Immature natural killer cell (primary cell): ENCODE measurements around the gene MINK1. TPM values are rescaled to one million over a fixed set of nuclear protein-coding genes. Genes with fewer than 3 reads are reported as not detected.

Experiments used
- DNase-seq, 3 donors: peaks; one replicate each; pipeline ENCODE4 v3.0.0; 2022; ENCODE audit warnings: mixed read lengths in 1 of 3
- H3K27ac Mint-ChIP-seq, 6 donors: one replicate each; pipeline ENCODE4 v1.8.0; 2020; ENCODE audit warnings: mixed read lengths in 6 of 6, mild to moderate bottlenecking in 5 of 6, inconsistent platforms in 4 of 6, moderate library complexity in 3 of 6
- H3K27me3 Mint-ChIP-seq, 3 donors: one replicate each; pipeline ENCODE4 v1.8.0; 2020 to 2021; ENCODE audit warnings: low read depth in 3 of 3, mild to moderate bottlenecking in 3 of 3, mixed read lengths in 3 of 3, moderate library complexity in 3 of 3, inconsistent platforms in 1 of 3
- H3K36me3 Mint-ChIP-seq, 3 donors: one replicate each; pipeline ENCODE4 v1.8.0; 2020; ENCODE audit warnings: mixed read lengths in 3 of 3, inconsistent platforms in 2 of 3, mild to moderate bottlenecking in 2 of 3
- H3K4me1 Mint-ChIP-seq, 2 donors: one replicate each; pipeline ENCODE4 v1.8.0; 2020; ENCODE audit warnings: inconsistent platforms in 2 of 2, mild to moderate bottlenecking in 2 of 2, mixed read lengths in 2 of 2, moderate library complexity in 1 of 2
- H3K4me3 Mint-ChIP-seq, 5 donors: one replicate each; pipeline ENCODE4 v1.8.0; 2020; ENCODE audit warnings: mild to moderate bottlenecking in 5 of 5, mixed read lengths in 5 of 5, inconsistent platforms in 3 of 5, moderate library complexity in 3 of 5
- H3K9me3 Mint-ChIP-seq, 6 donors: one replicate each; pipeline ENCODE4 v1.8.0; 2020; ENCODE audit warnings: mild to moderate bottlenecking in 6 of 6, mixed read lengths in 6 of 6, inconsistent platforms in 4 of 6, moderate library complexity in 3 of 6
- polyA plus RNA-seq, 3 donors: library from polyadenylated mRNA; unstranded; fragments of 300-500 nt; fragmentation: Illumina TruSeq; gene quantifications; one replicate each; pipeline ENCODE4 v1.2.3, GENCODE V29; 2021

The MINK1 gene
- polyA plus RNA-seq, 3 donors from 2014 or later, result 2.0 to 13.5 (median 3.8) TPM

GRCh38 chr17:4800462-4801196 lies 32.5 kb upstream of the MINK1 start:
- Mint-ChIP-seq H3K27me3 (peaks cover 0 to 10% (median 8%) of the 10 kb centered on the region in 3 donors), H3K4me3 (no peak overlapping the region)

GRCh38 chr17:4802228-4802627 lies 30.9 kb upstream of the MINK1 start, which contains the start of gene C17orf114:
Gene C17orf114 (minus strand): TSS chr17:4802328.
- no peak within 1 kb of the TSS for H3K27ac Mint-ChIP-seq
- peaks cover 0 to 15% (median 6%) of the 10 kb centered on the region in 3 donors for H3K36me3 Mint-ChIP-seq
- H3K9me3 Mint-ChIP-seq, result no peaks in the 10 kb centered on the region
- H3K27me3 Mint-ChIP-seq, result peaks cover 0 to 4% (median 3%) of the 10 kb centered on the region in 3 donors
- peaks cover 5 to 8% of the 10 kb centered on the region in 2 donors for H3K4me1 Mint-ChIP-seq
- H3K4me3 Mint-ChIP-seq, result no peak within 1 kb of the TSS
- DNase-seq, result no peak

More at GRCh38 chr17:4800462-4801196, 32.5 kb upstream of the MINK1 start:
- Mint-ChIP-seq H3K9me3 (no peaks in the 10 kb centered on the region), H3K27ac (no peak overlapping the region), H3K36me3 (peaks cover 3 to 18% (median 6%) of the 10 kb centered on the region in 3 donors), H3K4me1 (peaks cover 12 to 13% of the 10 kb centered on the region in 2 donors)
- no peak for DNase-seq

DNA sequence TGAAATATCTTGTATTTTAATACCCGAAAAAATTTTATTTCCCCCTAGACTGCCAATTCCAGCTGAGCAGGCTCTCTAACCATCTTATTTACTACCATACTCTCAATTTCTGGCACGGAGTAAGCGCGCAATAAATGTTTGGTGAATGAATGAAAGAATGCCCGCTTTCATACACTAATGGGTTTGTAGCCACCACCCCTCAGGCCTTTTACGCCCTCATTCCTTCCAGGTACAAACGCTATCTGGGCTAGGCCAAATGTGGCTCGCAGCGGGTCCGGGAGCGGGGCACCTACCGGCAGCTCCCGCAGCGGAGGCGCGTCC lies 26.7 kb upstream of the MINK1 start:
- peak overlapping the region in 4 of 6 donors; percentile 40 to 65 (median 55) for H3K27ac Mint-ChIP-seq
- peaks cover 4 to 5% (median 4%) of the 10 kb centered on the region in 3 donors for H3K36me3 Mint-ChIP-seq
- peak overlapping the region; percentile 73 to 86 (median 78) for H3K4me3 Mint-ChIP-seq
- no peaks in the 10 kb centered on the region for H3K9me3 Mint-ChIP-seq
- H3K4me1 Mint-ChIP-seq, result peaks cover 5 to 8% of the 10 kb centered on the region in 2 donors
- peaks cover 0 to 5% (median 2%) of the 10 kb centered on the region in 3 donors for H3K27me3 Mint-ChIP-seq
- no peak for DNase-seq

- peaks cover 5 to 8% of the 10 kb centered on the region in 2 donors for H3K4me1 Mint-ChIP-seq
- DNase-seq, result peak; percentile 82 to 86 (median 85)
- no peaks in the 10 kb centered on the region for H3K9me3 Mint-ChIP-seq
- peak within 1 kb of the TSS in 4 of 6 donors; percentile 40 to 67 (median 56) for H3K27ac Mint-ChIP-seq
- H3K4me3 Mint-ChIP-seq, result peak within 1 kb of the TSS; percentile 73 to 86 (median 80)
- H3K36me3 Mint-ChIP-seq, result peaks cover 4 to 5% (median 4%) of the 10 kb centered on the region in 3 donors
- peaks cover 0 to 5% (median 2%) of the 10 kb centered on the region in 3 donors for H3K27me3 Mint-ChIP-seq
Measured at GRCh38 chr17:4806777-4807604, 26.1 kb upstream of the MINK1 start, which contains the start of gene PLD2. Gene PLD2 (plus strand): TSS chr17:4807152. CDS start chr17:4807773, 621 bp downstream.

- Mint-ChIP-seq H3K36me3 (peaks cover 4 to 7% (median 5%) of the 10 kb centered on the region in 3 donors), H3K27ac (peak overlapping the region in 2 of 6 donors; percentile 55 to 67)
Measured at GRCh38 chr17:4807605-4808377, 25.3 kb upstream of the MINK1 start.

DNA sequence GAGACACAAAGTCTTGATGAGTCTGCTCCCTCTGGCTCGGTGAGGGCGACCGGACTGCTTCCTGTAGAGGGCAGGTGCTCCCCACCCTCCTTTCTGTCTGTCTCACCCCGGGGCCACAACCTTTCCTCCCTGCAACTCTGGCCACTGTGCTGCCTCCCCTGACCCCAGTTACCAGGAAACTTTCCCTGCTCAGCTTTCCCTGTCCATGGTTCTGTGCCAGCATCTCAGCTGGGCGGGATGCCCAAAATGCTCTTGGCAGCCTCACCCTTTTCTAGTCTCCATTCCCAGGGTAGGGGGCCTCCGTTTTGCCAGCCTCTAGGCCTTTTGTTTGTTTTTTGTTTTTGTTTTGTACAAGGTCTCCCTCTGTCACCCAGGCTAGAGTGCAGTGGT lies 24.8 kb upstream of the MINK1 start:
- Mint-ChIP-seq H3K4me1 (peaks cover 5 to 8% of the 10 kb centered on the region in 2 donors), H3K4me3 (peak overlapping the region; percentile 58 to 79 (median 72)), H3K9me3 (no peaks in the 10 kb centered on the region), H3K36me3 (peaks cover 4 to 7% (median 5%) of the 10 kb centered on the region in 3 donors), H3K27ac (peak overlapping the region in 2 of 6 donors; percentile 40 to 55), H3K27me3 (peaks cover 0 to 5% (median 2%) of the 10 kb centered on the region in 3 donors)
- DNase-seq, result no peak

More at GRCh38 chr17:4807605-4808377, 25.3 kb upstream of the MINK1 start:
- Mint-ChIP-seq H3K4me1 (peaks cover 5 to 8% of the 10 kb centered on the region in 2 donors), H3K4me3 (peak overlapping the region; percentile 71 to 85 (median 79)), H3K27me3 (peaks cover 0 to 5% (median 2%) of the 10 kb centered on the region in 3 donors), H3K9me3 (no peaks in the 10 kb centered on the region)
- no peak for DNase-seq

DNA sequence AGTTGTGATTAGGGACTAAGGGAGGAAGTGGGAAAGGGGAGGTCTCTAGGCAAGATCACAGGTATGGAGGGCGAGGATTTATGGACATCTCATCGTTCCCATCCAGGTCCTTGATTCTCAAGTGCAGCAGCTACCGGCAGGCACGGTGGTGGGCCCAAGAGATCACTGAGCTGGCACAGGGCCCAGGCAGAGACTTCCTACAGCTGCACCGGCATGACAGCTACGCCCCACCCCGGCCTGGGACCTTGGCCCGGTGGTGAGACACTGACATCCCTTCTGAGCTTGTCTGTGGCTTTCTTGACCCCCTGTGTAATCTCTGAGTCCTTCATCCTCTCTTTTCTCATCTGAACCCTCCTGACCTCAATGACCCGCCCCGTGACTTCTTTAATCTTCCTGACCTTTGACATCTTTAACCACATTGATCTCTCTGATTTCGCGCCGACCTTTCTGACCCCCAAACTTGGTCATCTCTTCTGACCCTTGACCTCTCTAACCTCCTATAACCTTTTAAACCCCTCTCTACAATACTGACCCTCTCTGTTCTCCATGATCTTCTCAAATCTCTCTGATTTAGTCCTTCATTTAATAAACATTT lies 22.3 kb upstream of the MINK1 start:
- DNase-seq, result no peak
- Mint-ChIP-seq H3K9me3 (no peaks in the 10 kb centered on the region), H3K4me3 (peak overlapping the region in 1 of 5 donors; percentile 3)

GRCh38 chr17:4811471-4811870 lies 21.7 kb upstream of the MINK1 start:
- H3K4me1 Mint-ChIP-seq, result peaks cover 0 to 1% of the 10 kb centered on the region in 2 donors
- H3K9me3 Mint-ChIP-seq, result no peaks in the 10 kb centered on the region
- H3K27ac Mint-ChIP-seq, result no peak overlapping the region
- peaks cover 5 to 9% (median 7%) of the 10 kb centered on the region in 3 donors for H3K36me3 Mint-ChIP-seq
- DNase-seq, result no peak
- H3K27me3 Mint-ChIP-seq, result peaks cover 0 to 2% (median 0%) of the 10 kb centered on the region in 3 donors
- H3K4me3 Mint-ChIP-seq, result no peak overlapping the region

More for the DNA sequence above, 22.3 kb upstream of the MINK1 start:
- Mint-ChIP-seq H3K27ac (no peak overlapping the region), H3K36me3 (peaks cover 5 to 9% (median 7%) of the 10 kb centered on the region in 3 donors), H3K4me1 (peaks cover 5 to 8% of the 10 kb centered on the region in 2 donors), H3K27me3 (peaks cover 0 to 2% (median 0%) of the 10 kb centered on the region in 3 donors)

- no peak for DNase-seq
- Mint-ChIP-seq H3K27me3 (peaks cover 0 to 2% (median 1%) of the 10 kb centered on the region in 3 donors), H3K9me3 (no peaks in the 10 kb centered on the region), H3K4me3 (no peak overlapping the region), H3K36me3 (peaks cover 5 to 9% (median 7%) of the 10 kb centered on the region in 3 donors), H3K4me1 (no peaks in the 10 kb centered on the region), H3K27ac (no peak overlapping the region)
Measured at GRCh38 chr17:4812690-4813089, 20.4 kb upstream of the MINK1 start.

GRCh38 chr17:4815043-4815675 lies 18.0 kb upstream of the MINK1 start:
- DNase-seq, result no peak
- Mint-ChIP-seq H3K4me3 (no peak overlapping the region), H3K36me3 (peaks cover 5 to 9% (median 7%) of the 10 kb centered on the region in 3 donors), H3K4me1 (no peaks in the 10 kb centered on the region), H3K27ac (peak overlapping the region in 1 of 6 donors; percentile 31), H3K9me3 (no peaks in the 10 kb centered on the region), H3K27me3 (peaks cover 0 to 1% (median 0%) of the 10 kb centered on the region in 3 donors)

DNA sequence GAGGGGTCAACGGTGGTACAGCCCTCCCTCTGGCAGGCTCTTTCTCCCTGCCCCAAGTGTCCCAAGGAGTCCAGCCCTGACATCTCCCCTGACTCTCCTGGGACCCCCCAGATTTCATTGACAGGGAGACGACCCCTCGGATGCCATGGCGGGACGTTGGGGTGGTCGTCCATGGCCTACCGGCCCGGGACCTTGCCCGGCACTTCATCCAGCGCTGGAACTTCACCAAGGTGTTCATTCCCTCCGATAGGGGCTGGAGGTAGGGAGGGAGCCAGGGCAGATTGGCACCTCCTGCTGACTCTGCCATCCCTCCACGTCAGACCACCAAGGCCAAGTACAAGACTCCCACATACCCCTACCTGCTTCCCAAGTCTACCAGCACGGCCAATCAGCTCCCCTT lies 16.3 kb upstream of the MINK1 start:
- DNase-seq, result no peak
- H3K27me3 Mint-ChIP-seq, result peaks cover 0 to 1% (median 0%) of the 10 kb centered on the region in 3 donors
- H3K27ac Mint-ChIP-seq, result no peak overlapping the region
- H3K4me1 Mint-ChIP-seq, result no peaks in the 10 kb centered on the region
- H3K4me3 Mint-ChIP-seq, result no peak overlapping the region
- no peaks in the 10 kb centered on the region for H3K9me3 Mint-ChIP-seq
- peaks cover 0 to 5% (median 4%) of the 10 kb centered on the region in 3 donors for H3K36me3 Mint-ChIP-seq

DNA sequence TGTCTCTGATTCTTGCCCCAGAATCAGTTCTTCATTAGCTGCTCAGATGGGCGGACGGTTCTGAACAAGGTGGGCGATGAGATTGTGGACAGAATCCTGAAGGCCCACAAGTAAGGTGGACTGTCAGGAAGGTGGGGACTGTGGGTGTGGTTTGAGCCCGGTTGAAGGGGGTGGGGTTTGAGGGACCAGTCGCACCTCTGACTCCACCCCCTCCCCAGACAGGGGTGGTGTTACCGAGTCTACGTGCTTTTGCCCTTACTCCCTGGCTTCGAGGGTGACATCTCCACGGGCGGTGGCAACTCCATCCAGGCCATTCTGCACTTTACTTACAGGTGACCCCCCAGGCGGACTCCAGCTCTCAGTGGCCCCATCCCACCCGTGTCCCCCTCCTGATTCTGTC lies 14.9 kb upstream of the MINK1 start:
- no peak overlapping the region for H3K27ac Mint-ChIP-seq
- no peak for DNase-seq
- H3K36me3 Mint-ChIP-seq, result peaks cover 0 to 5% (median 0%) of the 10 kb centered on the region in 3 donors
- H3K9me3 Mint-ChIP-seq, result no peaks in the 10 kb centered on the region
- peaks cover 0 to 1% (median 0%) of the 10 kb centered on the region in 3 donors for H3K27me3 Mint-ChIP-seq
- H3K4me1 Mint-ChIP-seq, result no peaks in the 10 kb centered on the region
- H3K4me3 Mint-ChIP-seq, result no peak overlapping the region
